Measurements from ENCODE around the gene TBC1D24.

The TBC1D24 gene

DNA sequence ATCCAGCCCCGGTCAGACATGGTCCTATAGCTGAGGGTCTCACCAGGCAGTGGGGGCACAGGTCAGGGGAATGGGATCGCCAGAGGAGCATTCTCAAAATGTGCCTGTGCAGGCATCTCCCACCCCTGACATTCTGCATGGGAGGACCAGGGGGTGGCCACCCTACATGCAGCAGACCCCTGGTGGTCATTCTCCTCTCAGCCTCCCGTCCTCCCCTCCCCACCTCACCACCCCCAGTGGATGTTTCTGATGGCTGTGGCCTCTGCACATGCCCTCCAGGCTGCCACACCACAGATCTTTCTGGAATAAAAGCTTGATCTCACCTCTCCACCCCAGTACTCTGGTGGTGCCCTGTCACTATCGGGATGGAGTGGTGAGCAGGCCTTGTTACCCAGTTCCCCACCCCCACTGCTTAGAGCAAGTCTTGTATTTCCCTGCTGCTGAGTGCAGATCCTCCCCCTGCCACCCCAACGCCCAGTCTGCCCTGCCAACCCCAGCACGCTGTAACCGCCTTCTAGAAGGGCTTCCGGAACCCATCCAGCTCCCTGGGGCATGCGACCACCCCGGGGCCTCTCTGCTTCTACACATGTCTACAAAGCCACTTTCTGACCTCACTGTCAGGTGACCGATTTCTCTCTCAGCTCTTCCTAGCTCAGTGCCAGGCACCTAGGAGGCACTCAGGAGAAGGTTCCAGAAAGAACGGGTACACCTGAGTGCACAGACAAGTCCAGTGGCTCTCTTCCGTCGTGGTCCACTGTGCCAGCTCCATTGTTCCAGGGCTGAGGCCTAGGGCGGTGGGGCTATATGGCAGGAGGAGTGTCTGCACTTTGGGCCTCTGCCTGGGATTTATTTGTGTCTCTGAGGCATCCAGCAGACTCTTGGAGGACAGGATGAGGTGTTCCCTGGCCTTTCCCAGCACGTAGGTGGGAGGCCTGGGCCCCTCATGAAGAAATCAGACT, 9.3 kb downstream of the TBC1D24 start:
- no peak for DNase-seq

DNA sequence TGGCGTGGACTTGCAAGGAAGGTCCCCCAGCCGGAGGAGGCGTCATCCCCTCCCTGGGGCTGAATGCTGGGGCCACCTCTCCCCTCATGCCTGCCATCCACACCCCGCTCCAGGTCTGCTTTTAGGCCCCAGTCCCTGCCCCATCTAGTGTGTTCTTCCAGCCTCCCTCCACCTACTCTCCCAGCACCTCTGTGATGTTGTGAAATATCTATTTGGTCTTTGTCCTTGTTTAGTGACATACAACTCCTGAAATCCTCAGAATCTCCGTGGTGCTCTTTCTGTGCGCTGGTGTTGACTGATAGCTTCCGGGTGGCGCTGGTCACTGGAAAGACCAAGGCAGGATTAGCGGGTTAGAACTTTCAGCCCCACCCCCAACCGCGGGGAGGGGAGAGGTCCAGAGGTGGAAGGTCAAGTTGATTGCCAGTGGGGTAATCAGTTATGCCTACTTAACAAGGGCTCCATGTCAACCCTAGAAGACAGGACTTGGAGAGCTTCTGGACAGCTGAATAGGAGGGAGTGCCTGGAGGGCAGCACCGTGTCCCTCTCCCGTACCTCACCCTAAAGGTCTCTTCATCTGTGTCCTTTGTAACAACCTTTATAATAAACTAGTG, 10.1 kb downstream of the TBC1D24 start:
- no peak for DNase-seq

DNA sequence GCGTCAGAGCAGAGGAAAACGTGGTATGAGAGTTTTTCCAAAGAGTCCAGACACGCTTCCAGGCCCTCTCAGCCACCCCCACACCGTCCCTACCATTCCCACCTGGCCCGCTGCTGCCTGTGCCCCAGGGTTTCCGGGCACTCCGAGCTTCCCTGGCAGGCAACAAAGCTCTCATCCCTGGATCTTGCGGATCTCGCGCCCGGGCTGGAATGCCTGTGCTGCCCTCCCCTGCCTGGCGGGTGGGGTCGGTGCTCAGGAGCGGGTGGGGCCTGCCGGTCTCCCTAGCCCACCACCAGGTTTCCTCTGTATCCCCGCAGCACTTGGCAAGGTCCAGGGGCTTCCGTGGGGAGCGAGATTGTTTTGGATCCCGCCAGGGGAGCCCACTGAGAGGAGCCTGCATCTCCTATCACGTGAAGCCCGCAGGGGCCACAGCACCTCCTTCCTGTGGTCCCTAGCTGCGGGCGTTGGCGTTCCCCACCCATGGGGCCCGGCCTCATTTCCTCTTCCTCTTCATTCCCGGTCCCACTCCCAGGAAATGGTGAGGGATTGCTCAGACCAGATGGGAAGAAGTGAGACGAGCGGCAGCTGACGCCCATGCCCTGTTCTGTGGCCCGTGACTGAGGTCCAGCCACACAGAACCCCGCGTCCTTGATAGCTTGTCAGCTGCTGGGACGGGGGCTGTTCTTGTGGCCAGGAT, 11.0 kb downstream of the TBC1D24 start:
- DNase-seq = no peak

DNA sequence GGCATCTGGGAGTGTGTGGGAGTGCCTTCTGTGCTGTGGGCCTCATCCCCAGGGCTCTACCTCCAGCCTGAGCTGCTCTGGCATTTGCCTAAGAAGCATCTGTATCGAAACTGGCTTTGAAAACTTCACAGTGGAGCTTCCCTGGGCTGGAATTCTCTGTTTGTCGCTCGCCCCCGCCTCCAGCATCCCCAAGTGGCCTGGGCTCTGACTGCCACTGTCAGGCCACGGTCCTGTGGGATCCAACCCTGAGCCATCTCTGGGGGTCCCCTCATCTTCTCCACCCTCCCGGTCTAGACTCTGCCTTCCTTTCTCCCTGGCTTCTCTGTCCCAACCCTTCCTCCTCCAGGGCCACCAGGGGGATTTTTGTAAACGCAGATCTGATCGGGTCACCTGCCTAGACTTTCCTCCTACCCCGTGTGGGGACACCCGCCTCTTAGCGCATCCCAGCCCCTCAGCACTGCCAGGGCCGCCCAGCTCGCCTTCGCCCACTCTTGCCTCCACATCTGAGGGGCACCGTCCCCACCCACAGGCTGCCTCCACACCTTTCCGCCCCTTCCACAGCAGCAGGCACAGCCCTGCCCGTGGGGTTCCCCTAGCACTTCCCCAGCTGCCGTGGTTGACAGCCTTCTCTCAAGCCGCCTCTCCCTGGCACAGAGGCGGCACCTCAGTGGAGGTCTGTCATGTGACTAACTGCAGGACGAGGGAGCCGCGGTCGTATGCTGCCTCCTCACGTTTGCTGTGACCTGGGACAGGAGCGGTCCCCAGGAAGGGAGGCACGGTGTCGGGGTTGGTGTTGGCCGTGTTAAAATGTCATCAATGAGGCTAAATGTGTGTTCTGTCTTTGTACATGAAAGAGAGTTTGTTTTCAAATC, 12.0 kb downstream of the TBC1D24 start:
- DNase-seq = no peak

DNA sequence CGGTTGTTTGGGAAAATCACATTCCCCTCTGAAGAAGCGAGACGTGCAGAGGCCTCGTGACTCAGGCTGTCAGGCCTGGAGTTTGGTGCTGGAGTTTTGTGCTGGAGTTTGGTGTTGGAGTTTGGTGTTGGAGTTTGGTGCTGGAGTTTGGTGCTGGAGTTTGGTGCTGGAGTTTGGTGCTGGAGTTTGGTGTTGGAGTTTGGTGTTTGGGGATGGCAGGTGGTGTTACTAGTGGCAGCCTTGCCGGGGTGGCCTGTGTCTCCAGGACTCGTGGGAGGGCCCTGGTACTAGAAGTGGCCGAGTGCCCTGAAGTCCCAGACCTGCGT, 12.6 kb downstream of the TBC1D24 start:
- DNase-seq = no peak

DNA sequence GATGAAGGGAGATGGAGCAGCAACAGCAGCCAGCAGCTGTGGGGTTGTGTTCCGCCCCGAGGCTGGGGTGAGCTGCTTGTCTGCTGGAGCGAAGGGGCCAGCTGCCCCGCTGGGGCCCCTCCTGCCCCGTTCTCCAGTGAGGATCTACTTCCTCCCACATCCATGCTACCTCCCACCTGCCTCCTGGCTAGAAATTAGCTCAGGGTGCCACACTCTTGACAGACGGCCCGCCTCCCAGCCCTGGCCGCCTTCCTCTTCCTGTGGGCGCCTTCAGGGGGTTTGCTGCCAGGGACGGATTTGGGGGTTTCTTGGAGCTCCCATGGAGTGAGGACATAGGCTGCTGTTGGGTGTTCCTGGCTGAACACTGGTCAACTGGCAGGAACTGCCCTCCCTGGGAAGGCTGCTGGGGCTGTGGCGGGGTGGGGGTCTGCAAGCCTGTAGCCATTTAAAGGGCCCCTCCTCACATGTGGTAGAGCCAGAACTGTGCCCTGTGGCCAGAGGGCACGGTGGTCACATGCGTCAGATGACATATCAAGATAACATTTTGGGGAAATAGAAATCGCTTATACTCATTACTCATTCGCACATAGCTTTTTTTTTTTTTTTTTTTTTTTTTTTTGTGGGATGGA, 13.1 kb downstream of the TBC1D24 start:
- DNase-seq = no peak

DNA sequence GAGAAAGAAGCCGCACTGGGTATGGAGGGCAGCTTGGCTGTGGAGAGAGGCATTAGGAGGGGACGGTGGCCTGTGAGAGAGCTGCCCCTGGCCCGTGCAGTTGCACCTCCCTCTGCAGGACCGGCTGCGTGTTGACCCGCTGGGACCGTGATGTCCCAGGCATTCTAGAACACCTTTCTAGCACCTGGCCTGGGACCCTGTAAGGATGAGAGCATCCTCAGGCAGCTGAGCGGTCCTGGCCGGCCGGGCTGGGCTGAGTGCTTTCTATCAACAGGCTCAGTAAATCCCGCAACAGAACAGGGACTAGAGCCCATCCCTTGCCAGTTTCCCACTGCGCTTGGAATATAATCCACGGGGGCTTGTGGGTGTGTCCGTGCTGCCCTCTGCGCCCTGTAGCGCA, 14.7 kb downstream of the TBC1D24 start:
- no peak for DNase-seq

DNA sequence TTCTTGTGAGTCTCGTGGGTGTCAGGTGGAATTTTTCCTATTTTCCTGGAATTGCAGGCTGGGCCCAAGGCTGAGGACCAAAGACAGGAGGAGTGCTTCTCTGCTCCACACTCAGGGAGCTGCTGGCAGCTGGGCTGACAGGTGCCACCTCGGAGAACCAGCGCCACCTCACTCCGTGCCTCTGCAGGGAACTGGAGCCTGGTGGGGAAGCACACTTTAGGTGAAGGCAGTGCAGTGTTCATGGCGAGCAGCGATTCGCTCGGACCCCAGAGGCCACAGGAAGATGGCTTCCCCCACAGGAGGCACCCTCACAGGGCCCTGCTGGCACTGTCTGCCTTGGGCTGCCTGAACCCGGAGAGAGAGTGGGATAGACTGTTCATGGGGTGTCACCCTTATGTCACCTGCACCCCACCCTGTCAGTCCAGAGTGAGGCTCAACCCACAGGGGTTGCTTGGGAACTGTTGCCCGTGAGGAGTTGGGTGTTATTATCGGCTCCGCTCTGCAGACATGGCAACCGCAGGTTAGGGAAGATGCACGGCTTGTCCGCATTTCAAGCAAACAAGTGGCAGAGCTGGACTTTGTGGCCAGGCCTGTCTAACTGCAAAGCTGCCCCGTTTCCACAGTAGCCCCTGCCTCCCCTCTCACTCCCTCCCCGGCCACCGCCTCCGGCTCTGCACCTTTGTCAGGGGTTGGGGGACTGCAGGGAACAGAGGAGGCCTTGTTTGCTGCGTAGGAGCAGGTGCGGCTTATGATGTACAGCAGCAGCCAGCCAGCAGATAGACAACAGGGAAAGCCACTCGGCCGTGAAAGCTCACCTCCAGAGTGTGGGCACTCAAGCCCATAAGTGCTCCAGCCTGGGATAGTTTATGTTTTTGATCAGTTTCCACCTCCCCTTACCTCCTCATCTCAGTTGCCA, 15.5 kb downstream of the TBC1D24 start:
- DNase-seq = no peak

DNA sequence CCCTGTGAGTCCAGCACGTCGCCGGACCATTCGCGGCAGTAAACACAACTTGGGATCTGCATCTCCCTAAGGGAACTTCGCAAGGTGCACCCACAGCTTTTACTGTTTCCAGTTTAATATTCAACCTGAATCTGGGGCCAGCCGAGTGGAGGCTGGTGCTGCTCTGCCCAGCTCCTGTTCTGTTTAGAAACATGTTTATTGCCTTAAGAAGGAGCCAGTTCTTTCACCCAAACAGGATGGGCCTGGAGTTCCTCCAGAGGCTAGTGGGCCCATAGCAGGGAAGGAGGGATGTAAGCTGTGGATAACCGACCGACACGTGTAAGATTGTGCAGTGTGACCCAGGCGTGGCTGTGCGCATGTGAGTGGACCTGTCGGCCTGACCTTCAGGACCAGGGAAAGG, 17.4 kb downstream of the TBC1D24 start:
- no peak for DNase-seq

DNA sequence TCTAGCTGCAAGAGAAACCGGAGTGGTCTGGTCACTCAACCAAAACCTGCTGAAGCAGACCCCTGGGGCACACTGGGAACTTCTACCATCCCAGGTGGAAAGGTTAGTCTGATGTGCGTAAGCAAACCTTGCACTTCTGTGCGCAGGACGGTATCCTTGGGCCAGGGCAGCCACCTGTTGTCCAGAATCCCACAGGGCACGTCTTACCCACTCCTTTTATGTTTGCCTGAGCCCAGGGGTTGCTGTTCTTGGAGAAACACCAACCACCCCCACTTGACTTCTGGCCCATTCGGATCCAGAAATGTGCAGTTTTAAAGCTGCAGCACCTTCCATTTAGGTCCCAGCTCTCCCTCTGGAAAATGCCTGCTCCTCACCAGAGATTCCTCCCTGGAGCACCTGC, 18.7 kb downstream of the TBC1D24 start:
- no peak for DNase-seq

DNA sequence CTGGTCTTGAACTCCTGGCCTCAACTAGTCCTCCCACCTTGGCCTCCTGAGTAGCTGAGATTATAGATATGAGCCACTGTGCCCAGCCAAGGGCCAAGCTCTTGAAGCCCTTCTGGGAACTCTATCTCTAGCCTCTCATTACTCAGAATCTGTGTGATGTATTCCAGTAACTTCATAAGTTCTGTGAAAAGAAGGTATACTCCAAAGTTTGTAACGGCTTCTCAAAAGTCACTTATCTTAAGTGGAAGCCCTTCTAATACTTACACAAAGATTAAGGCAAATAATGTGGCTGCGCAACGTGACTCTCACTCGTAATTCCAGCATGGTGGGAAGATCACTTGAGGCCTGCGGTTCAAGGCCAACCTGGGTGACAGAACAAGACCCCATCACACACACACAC, 19.7 kb downstream of the TBC1D24 start:
- DNase-seq = no peak

DNA sequence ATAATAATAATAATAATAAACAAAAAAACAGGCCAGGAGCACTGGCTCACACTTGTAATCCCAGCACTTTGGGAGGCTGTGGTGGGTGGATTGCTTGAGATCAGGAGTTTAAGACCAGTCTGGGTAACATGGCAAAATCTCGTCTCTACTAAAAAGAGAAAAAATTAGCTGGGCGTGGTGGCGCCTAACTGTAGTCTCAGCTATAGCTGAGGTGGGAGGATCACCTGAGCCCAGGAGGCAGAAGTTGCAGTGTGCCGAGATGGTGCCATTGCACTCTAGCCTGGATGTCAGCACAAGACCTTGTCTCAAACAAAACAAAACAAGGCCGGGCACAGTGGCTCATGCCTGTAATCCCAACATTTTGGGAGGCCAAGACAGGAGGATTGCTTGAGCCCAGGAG, 20.1 kb downstream of the TBC1D24 start:
- no peak for DNase-seq

DNA sequence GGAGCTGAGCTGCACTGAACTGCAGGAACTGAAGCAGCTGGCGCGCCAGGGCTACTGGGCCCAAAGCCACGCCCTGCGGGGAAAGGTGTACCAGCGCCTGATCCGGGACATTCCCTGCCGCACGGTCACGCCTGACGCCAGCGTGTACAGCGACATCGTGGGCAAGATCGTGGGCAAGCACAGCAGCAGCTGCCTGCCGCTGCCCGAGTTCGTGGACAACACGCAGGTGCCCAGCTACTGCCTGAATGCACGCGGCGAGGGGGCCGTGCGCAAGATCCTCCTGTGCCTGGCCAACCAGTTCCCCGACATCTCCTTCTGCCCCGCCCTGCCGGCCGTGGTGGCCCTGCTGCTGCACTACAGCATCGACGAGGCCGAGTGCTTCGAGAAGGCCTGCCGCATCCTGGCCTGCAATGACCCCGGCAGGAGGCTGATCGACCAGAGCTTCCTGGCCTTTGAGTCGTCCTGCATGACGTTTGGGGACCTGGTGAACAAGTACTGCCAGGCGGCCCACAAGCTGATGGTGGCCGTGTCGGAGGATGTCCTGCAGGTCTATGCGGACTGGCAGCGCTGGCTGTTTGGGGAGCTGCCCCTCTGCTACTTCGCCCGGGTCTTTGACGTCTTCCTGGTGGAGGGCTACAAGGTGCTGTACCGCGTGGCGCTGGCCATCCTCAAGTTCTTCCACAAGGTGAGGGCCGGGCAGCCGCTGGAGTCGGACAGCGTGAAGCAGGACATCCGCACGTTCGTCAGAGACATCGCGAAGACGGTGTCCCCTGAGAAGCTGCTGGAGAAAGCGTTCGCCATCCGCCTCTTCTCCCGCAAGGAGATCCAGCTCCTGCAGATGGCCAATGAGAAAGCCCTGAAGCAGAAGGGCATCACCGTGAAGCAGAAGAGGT, 21.5 kb downstream of the TBC1D24 start:
- DNase-seq = no peak

DNA sequence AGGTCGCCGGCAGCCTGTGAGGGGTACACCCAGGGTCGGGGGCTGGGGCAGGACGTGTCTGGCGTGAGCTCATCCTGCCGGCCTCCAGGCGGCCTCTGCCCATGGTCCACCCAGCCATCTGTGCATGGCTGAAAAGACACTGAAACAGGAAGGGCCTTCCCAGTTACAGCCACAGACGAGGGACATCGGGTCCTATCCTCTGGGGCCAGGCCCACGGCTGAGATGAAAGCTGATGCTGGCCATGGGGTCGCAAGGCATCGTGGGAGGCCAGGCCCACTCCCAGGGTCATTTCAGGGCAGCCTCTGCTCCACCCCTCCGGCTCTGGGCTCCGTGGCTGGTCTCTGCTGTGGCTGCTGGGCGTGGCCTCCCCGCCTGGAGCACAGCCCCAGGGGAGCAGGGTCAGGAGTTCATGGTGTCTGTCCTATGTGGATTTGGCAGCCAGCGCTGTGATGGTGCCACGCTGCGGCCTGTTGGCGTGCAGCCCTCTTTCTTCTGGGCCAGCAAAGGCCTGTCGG, 22.2 kb downstream of the TBC1D24 start:
- no peak for DNase-seq

DNA sequence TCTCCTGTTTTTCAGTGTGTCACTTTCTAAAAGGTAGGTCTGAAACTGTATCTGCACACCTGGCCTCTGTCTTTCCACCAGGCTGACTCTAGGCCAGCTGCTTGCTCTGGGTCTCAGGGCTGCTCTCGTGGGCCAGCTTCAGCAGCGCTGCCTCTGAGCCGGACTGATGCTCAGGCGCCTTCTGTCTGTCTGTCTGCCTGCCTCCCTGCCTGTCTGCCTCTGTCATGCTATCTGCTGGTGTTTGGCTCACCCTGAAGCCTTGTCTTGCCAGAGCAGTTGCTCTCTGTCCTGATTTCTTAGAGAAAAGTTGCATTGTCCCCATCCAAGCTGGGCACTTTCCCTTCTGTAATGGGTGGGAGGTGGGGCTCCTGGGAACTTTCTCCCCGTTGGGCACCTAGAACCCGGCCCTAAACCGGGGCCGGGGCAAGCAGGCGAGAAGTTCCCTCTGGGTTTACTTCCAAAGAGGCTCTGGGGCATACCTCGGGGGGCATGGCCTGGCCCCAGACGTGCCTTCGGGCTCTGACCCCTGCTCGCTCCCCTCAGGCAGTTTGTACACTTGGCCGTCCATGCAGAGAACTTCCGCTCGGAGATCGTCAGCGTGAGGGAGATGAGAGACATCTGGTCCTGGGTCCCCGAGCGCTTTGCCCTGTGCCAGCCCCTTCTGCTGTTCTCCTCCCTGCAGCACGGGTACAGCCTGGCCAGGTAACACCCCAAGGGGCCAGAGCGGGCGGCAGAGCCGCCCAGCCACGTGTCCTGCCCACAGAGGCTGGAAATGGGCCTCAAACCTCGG, 23.0 kb downstream of the TBC1D24 start:
- no peak for DNase-seq

DNA sequence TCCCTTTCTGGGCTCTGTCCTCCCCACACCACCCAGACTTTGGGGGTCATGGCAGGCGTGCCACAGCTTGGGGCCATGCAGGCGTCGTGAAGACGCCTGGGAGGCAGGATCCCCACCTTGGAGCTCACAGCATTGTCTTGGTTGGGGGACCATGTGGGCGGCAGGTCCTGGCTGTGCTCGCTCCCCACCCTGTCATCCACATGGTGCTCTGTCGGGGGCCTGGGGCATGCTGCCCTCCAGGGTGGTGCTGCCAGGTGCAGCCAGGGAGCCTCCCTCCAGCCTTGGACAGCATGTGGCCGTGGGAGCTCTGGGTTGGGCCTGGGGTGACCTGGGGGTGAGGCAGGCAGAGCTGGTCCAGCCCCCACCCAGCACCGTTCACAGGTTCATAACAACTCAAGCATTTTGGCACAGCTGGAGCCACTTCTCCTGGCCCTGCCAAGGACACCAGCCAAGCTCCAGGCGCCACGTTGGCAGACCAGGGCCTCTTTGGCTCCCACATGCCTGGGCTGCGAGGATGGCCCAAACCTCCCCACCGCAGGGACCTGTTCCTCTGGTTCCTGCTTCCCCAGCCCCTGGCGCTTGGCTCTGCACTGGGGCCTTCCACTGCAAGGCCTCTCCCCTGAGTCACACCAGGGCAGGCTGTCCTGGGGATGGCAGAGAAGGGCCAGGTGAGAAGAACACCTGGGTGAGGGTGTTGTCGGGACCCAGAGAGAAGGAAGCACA, 23.8 kb downstream of the TBC1D24 start:
- no peak for DNase-seq

DNA sequence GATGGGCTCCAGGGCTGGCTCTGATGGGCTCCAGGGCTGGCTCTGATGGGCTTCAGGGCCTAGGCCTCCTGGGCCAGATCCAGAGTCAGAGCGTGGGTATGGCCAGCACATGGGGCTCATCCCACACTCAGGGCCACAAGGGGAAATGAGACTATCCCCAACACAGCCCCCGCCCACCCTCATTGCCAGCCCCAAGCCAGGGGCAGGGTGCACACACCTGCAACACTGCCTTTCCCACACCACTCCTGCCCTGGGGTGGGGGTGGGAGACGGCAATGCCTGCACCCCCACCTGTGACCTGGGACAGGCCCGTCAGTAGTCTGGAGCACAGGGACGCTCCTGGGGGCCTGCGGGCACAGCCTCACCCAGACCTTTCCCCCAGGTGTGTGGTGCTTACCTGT, 24.5 kb downstream of the TBC1D24 start:
- DNase-seq = no peak

DNA sequence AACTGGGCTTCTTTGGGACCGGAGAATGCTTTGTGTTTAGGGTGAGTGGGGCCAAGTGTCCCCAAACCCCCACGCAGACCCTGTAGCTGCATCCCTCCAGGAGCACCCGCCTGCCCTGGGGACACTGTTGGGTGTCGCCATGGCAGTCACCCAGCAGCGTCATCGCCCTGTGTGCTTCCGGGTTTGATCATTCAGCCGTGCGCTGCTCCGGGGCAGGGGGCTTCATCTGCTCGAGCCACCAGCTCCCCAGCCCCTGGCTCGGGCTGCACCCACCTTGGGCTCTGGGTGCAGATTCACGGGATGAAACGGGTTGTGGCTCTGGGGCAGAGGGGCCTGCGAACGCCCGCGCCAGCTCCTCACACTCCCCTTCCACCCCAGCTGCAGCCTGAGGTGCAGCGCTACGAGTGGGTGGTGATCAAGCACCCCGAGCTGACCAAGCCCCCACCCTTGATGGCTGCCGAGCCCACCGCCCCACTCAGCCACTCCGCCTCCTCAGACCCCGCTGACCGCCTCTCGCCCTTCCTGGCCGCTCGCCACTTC, 25.0 kb downstream of the TBC1D24 start:
- no peak for DNase-seq
